Prostate gland (tissue), 2 donors: Measurements from ENCODE around the gene SMOC1. TPM values are rescaled to one million over a fixed set of nuclear protein-coding genes. Genes with fewer than 3 reads are reported as not detected.

ENCODE experiments used
- DNase-seq: peaks from one replicate; pipeline ENCODE4 v3.0.0-alpha.2; 2019; ENCODE audit warnings: low spot score
- H3K27ac ChIP-seq, 2 donors: fragments of 200-600 bp; sonication (generic); 2 replicates each; pipeline ENCODE4 v1.5.1; 2017 to 2019
- H3K27me3 ChIP-seq: fragments of 200-600 bp; sonication (generic); replicated peaks from 2 replicates; pipeline ENCODE4 v1.5.1; 2019; ENCODE audit not compliant: insufficient read depth
- H3K36me3 ChIP-seq, 2 donors: fragments of 200-600 bp; sonication (generic); 1 replicate in 1 of 2; 2 replicates in 1 of 2; pipeline versions ENCODE4 v1.5.1 to v1.8.1; 2017 to 2019
- H3K4me1 ChIP-seq: fragments of 200-600 bp; sonication (generic); replicated peaks from 2 replicates; pipeline ENCODE4 v1.5.1; 2019
- H3K4me3 ChIP-seq, 2 donors: fragments of 200-600 bp; sonication (generic); 2 replicates each; pipeline ENCODE4 v1.5.1; 2017 to 2019
- H3K9me3 ChIP-seq: fragments of 200-600 bp; sonication (generic); 2 replicates; pipeline ENCODE4 v1.5.1; 2017
- POLR2A ChIP-seq: fragments of 450-650 bp; IDR thresholded peaks from one replicate; pipeline ENCODE4 v1.6.1; 2016; ENCODE audit warnings: antibody characterized with exemption, mild to moderate bottlenecking
- POLR2AphosphoS5 ChIP-seq: sonication (generic); formaldehyde crosslinking; IDR thresholded peaks from one replicate; pipeline ENCODE4 v1.6.1; 2017; ENCODE audit warnings: antibody characterized with exemption
- WGBS: methylation state at CpG from one replicate; pipeline ENCODE4 v1.1.5; 2018; 5-methylcytosine and 5-hydroxymethylcytosine counted together
- intact Hi-C: fragments of 100-400 bp; cut with DNase I; formaldehyde crosslinking; loops from one replicate; pipeline ENCODE4 v1.14.2; 2022
- total RNA-seq, 2 donors: library from RNA; depleted of rRNA; stranded (reverse); fragments of >200 nt; gene quantifications; one replicate each; pipeline ENCODE4 v1.1.0, GENCODE V29; 2016
- TF ChIP-seq, protein P1 (sequence below), 4 experiments: fragments of 200-600 bp in 2 of 4; fragments of 450-650 bp in 2 of 4; sonication (generic) in 2 of 4; IDR thresholded peaks; 1 replicate in 3 of 4; 2 replicates in 1 of 4; pipeline ENCODE4 v1.5.1; 2016 to 2019; ENCODE audit warnings: antibody characterized with exemption in 4 of 4, mild to moderate bottlenecking in 2 of 4, moderate library complexity in 2 of 4

Gene SMOC1
- total RNA-seq, 2 donors from 2014 or later: 3.7 to 187 TPM

DNA sequence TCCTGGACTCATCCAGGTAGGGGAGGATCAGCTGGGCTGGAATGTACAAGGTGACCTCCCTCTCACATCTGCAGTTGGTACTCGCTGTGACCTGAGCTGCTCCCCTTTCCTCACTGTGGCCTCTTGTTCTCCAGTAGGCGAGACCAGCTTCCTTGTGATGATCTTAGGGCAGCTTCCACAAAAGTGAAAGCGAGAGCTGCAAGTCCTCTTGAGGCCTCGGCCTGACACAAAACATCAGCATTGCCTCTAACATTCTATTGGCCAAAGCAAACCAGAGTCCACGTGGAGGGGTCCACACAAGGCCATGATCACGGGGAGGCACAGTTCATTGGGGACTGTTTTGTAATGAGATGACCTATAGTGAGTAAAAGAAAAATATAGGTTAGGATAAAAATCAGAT, 127.5 kb downstream of the SMOC1 start:
- WGBS: 92% methylated on average over 6 of the region's 6 CpGs
- H3K9me3 ChIP-seq: no peaks in the 10 kb centered on the region
- H3K27ac ChIP-seq: no peak overlapping the region
- H3K4me3 ChIP-seq: no peak overlapping the region
- H3K36me3 ChIP-seq: no peaks in the 10 kb centered on the region
- TF ChIP-seq POLR2AphosphoS5: no peak
- TF ChIP-seq, protein P1, sequence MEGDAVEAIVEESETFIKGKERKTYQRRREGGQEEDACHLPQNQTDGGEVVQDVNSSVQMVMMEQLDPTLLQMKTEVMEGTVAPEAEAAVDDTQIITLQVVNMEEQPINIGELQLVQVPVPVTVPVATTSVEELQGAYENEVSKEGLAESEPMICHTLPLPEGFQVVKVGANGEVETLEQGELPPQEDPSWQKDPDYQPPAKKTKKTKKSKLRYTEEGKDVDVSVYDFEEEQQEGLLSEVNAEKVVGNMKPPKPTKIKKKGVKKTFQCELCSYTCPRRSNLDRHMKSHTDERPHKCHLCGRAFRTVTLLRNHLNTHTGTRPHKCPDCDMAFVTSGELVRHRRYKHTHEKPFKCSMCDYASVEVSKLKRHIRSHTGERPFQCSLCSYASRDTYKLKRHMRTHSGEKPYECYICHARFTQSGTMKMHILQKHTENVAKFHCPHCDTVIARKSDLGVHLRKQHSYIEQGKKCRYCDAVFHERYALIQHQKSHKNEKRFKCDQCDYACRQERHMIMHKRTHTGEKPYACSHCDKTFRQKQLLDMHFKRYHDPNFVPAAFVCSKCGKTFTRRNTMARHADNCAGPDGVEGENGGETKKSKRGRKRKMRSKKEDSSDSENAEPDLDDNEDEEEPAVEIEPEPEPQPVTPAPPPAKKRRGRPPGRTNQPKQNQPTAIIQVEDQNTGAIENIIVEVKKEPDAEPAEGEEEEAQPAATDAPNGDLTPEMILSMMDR (IDR thresholded peaks at IDR 0.05): no peak
- TF ChIP-seq POLR2A: no peak
- no peaks in the 10 kb centered on the region for H3K4me1 ChIP-seq
- no peaks in the 10 kb centered on the region for H3K27me3 ChIP-seq
- no peak for DNase-seq
- intact Hi-C loops: loop anchor here (5.0 kb wide), 1 partner anchor 79 kb away; no protein-coding TSS in a partner anchor

DNA sequence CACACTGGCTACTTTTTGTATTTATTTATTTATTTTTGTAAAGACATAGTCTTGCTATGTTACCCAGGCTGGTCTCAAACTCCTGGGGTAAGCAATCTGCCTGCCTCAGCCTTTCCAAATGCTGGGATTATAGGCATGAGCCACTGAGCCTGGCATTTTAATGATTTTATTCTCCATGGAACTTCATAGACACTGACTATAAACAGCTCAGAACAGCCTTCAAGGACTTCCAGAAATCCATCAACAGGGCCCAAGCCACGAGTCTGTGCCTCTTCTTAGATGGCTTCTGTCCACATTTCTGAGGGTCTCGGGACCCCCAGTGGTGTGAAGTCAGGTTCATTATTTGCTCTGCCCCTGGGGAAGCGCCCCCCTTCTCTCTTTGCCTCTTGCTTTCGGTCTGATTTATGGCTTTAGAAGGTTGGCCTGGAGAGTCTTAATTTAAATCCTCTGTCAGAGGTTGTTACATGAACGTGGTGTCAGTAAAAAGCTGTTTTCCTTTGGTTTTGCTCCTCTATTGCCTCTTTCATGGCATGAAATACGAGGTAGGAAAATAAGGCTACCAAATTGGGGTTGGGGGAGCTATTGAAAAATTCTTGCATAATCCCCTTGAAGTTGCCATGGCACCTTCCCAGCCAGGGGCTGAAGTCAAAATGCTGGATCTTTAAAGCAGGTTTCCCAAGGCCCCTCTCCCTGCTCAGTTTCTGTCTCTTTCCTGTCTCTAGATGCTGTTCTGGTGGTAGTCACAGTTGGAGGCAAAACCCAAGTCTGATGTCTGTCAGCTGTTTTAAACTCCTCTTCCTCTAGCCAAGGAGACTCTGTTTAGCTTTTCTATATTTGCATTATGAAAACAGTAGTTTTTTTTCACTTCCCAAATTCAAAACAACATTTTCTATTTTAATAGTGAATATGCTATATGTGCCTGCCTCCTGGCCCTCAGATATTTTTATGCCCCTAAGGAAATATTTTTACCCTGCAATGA, 129.4 kb downstream of the SMOC1 start:
- no peak for DNase-seq
- H3K36me3 ChIP-seq: no peaks in the 10 kb centered on the region
- H3K27ac ChIP-seq: peak overlapping the region; percentile 13 to 14
- WGBS: 44% methylated on average over 6 of the region's 6 CpGs
- H3K9me3 ChIP-seq: no peaks in the 10 kb centered on the region
- TF ChIP-seq, protein P1 (IDR thresholded peaks at IDR 0.05): no peak
- no peak for TF ChIP-seq POLR2A
- TF ChIP-seq POLR2AphosphoS5: no peak
- no peaks in the 10 kb centered on the region for H3K27me3 ChIP-seq
- no peaks in the 10 kb centered on the region for H3K4me1 ChIP-seq
- intact Hi-C loops: loop anchor here (5.0 kb wide), 1 partner anchor 81 kb away; no protein-coding TSS in a partner anchor
- no peak overlapping the region for H3K4me3 ChIP-seq

GRCh38 chr14:70009961-70010360, 130.7 kb downstream of the SMOC1 start:
- Histone ChIP-seq H3K9me3 (no peaks in the 10 kb centered on the region), H3K36me3 (no peaks in the 10 kb centered on the region), H3K4me3 (no peak overlapping the region), H3K27me3 (no peaks in the 10 kb centered on the region), H3K27ac (no peak overlapping the region), H3K4me1 (no peaks in the 10 kb centered on the region)
- DNase-seq: no peak
- TF ChIP-seq, protein P1 (IDR thresholded peaks at IDR 0.05): no peak
- no peak for TF ChIP-seq POLR2A
- no peak for TF ChIP-seq POLR2AphosphoS5
- 48% methylated on average over 8 of the region's 8 CpGs for WGBS
- intact Hi-C loops: loop anchor here (5.0 kb wide), 1 partner anchor 83 kb away; no protein-coding TSS in a partner anchor

- Histone ChIP-seq H3K27ac (no peak overlapping the region), H3K27me3 (no peaks in the 10 kb centered on the region), H3K4me1 (no peaks in the 10 kb centered on the region), H3K9me3 (no peaks in the 10 kb centered on the region), H3K36me3 (no peaks in the 10 kb centered on the region), H3K4me3 (no peak overlapping the region)
- intact Hi-C loops: no loop called here
- TF ChIP-seq, protein P1 (IDR thresholded peaks at IDR 0.05): no peak
- WGBS: 58% methylated on average over 6 of the region's 6 CpGs
- no peak for DNase-seq
Observed at GRCh38 chr14:70011098-70011497, 131.9 kb downstream of the SMOC1 start.

DNA sequence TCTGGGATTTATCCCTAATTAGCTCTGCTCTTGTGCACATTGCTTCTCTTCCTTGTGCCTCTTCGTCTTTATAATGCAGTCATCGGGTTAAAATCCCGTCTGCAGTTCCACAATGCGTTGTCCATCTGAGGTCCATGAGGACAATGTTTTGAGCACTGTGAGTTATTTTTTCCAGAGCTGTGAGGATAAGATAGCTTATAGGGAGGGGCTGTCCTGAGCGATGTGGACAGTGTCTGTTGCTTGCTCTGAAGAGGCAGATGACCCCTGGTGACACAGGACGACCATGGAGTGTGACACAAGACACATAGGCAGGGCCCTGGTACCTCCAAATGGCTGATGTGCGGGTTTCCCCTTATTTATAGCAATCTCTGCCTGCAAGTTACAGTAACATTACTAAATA, 132.5 kb downstream of the SMOC1 start:
- H3K36me3 ChIP-seq: no peaks in the 10 kb centered on the region
- 96% methylated on average over 7 of the region's 7 CpGs for WGBS
- H3K4me1 ChIP-seq: no peaks in the 10 kb centered on the region
- intact Hi-C loops: no loop called here
- no peaks in the 10 kb centered on the region for H3K9me3 ChIP-seq
- no peak overlapping the region for H3K27ac ChIP-seq
- H3K4me3 ChIP-seq: no peak overlapping the region
- no peak for DNase-seq
- TF ChIP-seq POLR2A (no peak), POLR2AphosphoS5 (no peak)
- TF ChIP-seq, protein P1 (IDR thresholded peaks at IDR 0.05): no peak
- H3K27me3 ChIP-seq: no peaks in the 10 kb centered on the region
